ENCODE measurements around the gene OR6S1. TPM values are rescaled to one million over a fixed set of nuclear protein-coding genes. Genes with fewer than 3 reads are reported as not detected.
"Not testable (repeated sequence)": the region's sequence is repeated elsewhere in the genome, so short reads cannot be mapped to it uniquely, and the experiment has no call there.

Gene OR6S1
- total and polyA plus RNA-seq, 5 donors from 2014 or later, result not detected

GRCh38 chr14:20603813-20604690 is 37.4 kb downstream of the OR6S1 start:
- Histone ChIP-seq H3K9me3 (ENCODE audit: control insufficient read depth in 2 of 2, low read length in 2 of 2) (no peaks in the 10 kb centered on the region), H3K27ac (ENCODE audit: insufficient read depth, low read length, poor library complexity, severe bottlenecking) (no peak overlapping the region), H3K4me3 (ENCODE audit: low read depth, low read length) (no peak overlapping the region), H3K27me3 (ENCODE audit: control insufficient read depth, insufficient read depth, low read length) (no peaks in the 10 kb centered on the region), H3K4me1 (ENCODE audit: control insufficient read depth, insufficient read depth, low read length, poor library complexity, severe bottlenecking) (no peaks in the 10 kb centered on the region), H3K36me3 (ENCODE audit: control insufficient read depth, insufficient read depth, low read length) (no peaks in the 10 kb centered on the region)
- DNase-seq (no peak), ATAC-seq (ENCODE audit: low read depth in 2 of 2) (no peak)
- Mint-ChIP-seq H3K27ac (no peak overlapping the region), H3K27me3 (no peaks in the 10 kb centered on the region), H3K4me1 (no peaks in the 10 kb centered on the region), H3K4me3 (no peak overlapping the region), H3K36me3 (no peaks in the 10 kb centered on the region), H3K9me3 (no peaks in the 10 kb centered on the region)

GRCh38 chr14:20602583-20602982 is 38.9 kb downstream of the OR6S1 start:
- H3K4me1 ChIP-seq (ENCODE audit: control insufficient read depth, insufficient read depth, low read length, poor library complexity, severe bottlenecking), result no peaks in the 10 kb centered on the region
- H3K36me3 ChIP-seq (ENCODE audit: control insufficient read depth, insufficient read depth, low read length), result no peaks in the 10 kb centered on the region
- Mint-ChIP-seq H3K9me3 (no peaks in the 10 kb centered on the region), H3K4me1 (no peaks in the 10 kb centered on the region), H3K4me3 (no peak overlapping the region), H3K27ac (no peak overlapping the region), H3K36me3 (no peaks in the 10 kb centered on the region), H3K27me3 (no peaks in the 10 kb centered on the region)
- ATAC-seq (ENCODE audit: low read depth in 2 of 2) (no peak), DNase-seq (no peak)
- H3K4me3 ChIP-seq (ENCODE audit: low read depth, low read length), result no peak overlapping the region
- H3K9me3 ChIP-seq (ENCODE audit: control insufficient read depth in 2 of 2, low read length in 2 of 2), result no peaks in the 10 kb centered on the region
- no peak overlapping the region for H3K27ac ChIP-seq (ENCODE audit: insufficient read depth, low read length, poor library complexity, severe bottlenecking)
- no peaks in the 10 kb centered on the region for H3K27me3 ChIP-seq (ENCODE audit: control insufficient read depth, insufficient read depth, low read length)

- Mint-ChIP-seq H3K9me3 (no peaks in the 10 kb centered on the region), H3K4me1 (no peaks in the 10 kb centered on the region), H3K27me3 (no peaks in the 10 kb centered on the region), H3K4me3 (no peak overlapping the region), H3K27ac (no peak overlapping the region), H3K36me3 (no peaks in the 10 kb centered on the region)
- Histone ChIP-seq H3K4me1 (ENCODE audit: control insufficient read depth, insufficient read depth, low read length, poor library complexity, severe bottlenecking) (no peaks in the 10 kb centered on the region), H3K27ac (ENCODE audit: insufficient read depth, low read length, poor library complexity, severe bottlenecking) (no peak overlapping the region), H3K4me3 (ENCODE audit: low read depth, low read length) (no peak overlapping the region), H3K9me3 (ENCODE audit: control insufficient read depth in 2 of 2, low read length in 2 of 2) (no peaks in the 10 kb centered on the region), H3K36me3 (ENCODE audit: control insufficient read depth, insufficient read depth, low read length) (no peaks in the 10 kb centered on the region), H3K27me3 (ENCODE audit: control insufficient read depth, insufficient read depth, low read length) (no peaks in the 10 kb centered on the region)
- ATAC-seq (ENCODE audit: low read depth in 2 of 2) (no peak), DNase-seq (no peak)
Measured at GRCh38 chr14:20601522-20601921, 40.0 kb downstream of the OR6S1 start.

GRCh38 chr14:20597108-20597507 is 44.4 kb downstream of the OR6S1 start:
- H3K9me3 Mint-ChIP-seq, result peaks cover 0 to 2% (median 0%) of the 10 kb centered on the region in 7 donors
- H3K4me1 ChIP-seq (ENCODE audit: control insufficient read depth, insufficient read depth, low read length, poor library complexity, severe bottlenecking), result no peaks in the 10 kb centered on the region

GRCh38 chr14:20595726-20596125 is 45.8 kb downstream of the OR6S1 start:
- not testable (repeated sequence) for ATAC-seq (ENCODE audit: low read depth in 2 of 2); H3K9me3 Mint-ChIP-seq; H3K9me3 ChIP-seq (ENCODE audit: control insufficient read depth in 2 of 2, low read length in 2 of 2); H3K4me1 ChIP-seq (ENCODE audit: control insufficient read depth, insufficient read depth, low read length, poor library complexity, severe bottlenecking); H3K4me1 Mint-ChIP-seq; H3K27ac Mint-ChIP-seq; H3K27ac ChIP-seq (ENCODE audit: insufficient read depth, low read length, poor library complexity, severe bottlenecking); H3K36me3 Mint-ChIP-seq; DNase-seq; H3K4me3 Mint-ChIP-seq; H3K36me3 ChIP-seq (ENCODE audit: control insufficient read depth, insufficient read depth, low read length); H3K4me3 ChIP-seq (ENCODE audit: low read depth, low read length)
- peaks cover 11% of the 10 kb centered on the region for H3K27me3 ChIP-seq (ENCODE audit: control insufficient read depth, insufficient read depth, low read length)
- H3K27me3 Mint-ChIP-seq, result peaks cover 11% of the 10 kb centered on the region

More at GRCh38 chr14:20597108-20597507, 44.4 kb downstream of the OR6S1 start:
- Mint-ChIP-seq H3K36me3 (no peaks in the 10 kb centered on the region), H3K27me3 (peaks cover 6% of the 10 kb centered on the region), H3K4me1 (peaks cover 0 to 4% (median 0%) of the 10 kb centered on the region in 4 donors), H3K4me3 (no peak overlapping the region), H3K27ac (no peak overlapping the region)
- DNase-seq, result no peak
- Histone ChIP-seq H3K27me3 (ENCODE audit: control insufficient read depth, insufficient read depth, low read length) (peaks cover 4% of the 10 kb centered on the region), H3K9me3 (ENCODE audit: control insufficient read depth in 2 of 2, low read length in 2 of 2) (no peaks in the 10 kb centered on the region), H3K36me3 (ENCODE audit: control insufficient read depth, insufficient read depth, low read length) (no peaks in the 10 kb centered on the region), H3K27ac (ENCODE audit: insufficient read depth, low read length, poor library complexity, severe bottlenecking) (no peak overlapping the region), H3K4me3 (ENCODE audit: low read depth, low read length) (no peak overlapping the region)
- no peak for ATAC-seq (ENCODE audit: low read depth in 2 of 2)

- Mint-ChIP-seq H3K27me3 (peaks cover 23% of the 10 kb centered on the region), H3K4me1 (peaks cover 0 to 5% (median 3%) of the 10 kb centered on the region in 4 donors), H3K9me3 (peaks cover 0 to 2% (median 0%) of the 10 kb centered on the region in 7 donors), H3K36me3 (no peaks in the 10 kb centered on the region), H3K4me3 (no peak overlapping the region), H3K27ac (no peak overlapping the region)
- DNase-seq, result no peak
- peaks cover 11% of the 10 kb centered on the region for H3K27me3 ChIP-seq (ENCODE audit: control insufficient read depth, insufficient read depth, low read length)
- no peak overlapping the region for H3K27ac ChIP-seq (ENCODE audit: insufficient read depth, low read length, poor library complexity, severe bottlenecking)
- H3K4me3 ChIP-seq (ENCODE audit: low read depth, low read length), result no peak overlapping the region
- ATAC-seq (ENCODE audit: low read depth in 2 of 2), result no peak
- H3K9me3 ChIP-seq (ENCODE audit: control insufficient read depth in 2 of 2, low read length in 2 of 2), result no peaks in the 10 kb centered on the region
- no peaks in the 10 kb centered on the region for H3K4me1 ChIP-seq (ENCODE audit: control insufficient read depth, insufficient read depth, low read length, poor library complexity, severe bottlenecking)
- no peaks in the 10 kb centered on the region for H3K36me3 ChIP-seq (ENCODE audit: control insufficient read depth, insufficient read depth, low read length)
Measured at GRCh38 chr14:20592574-20592973, 48.9 kb downstream of the OR6S1 start.

- Histone ChIP-seq H3K4me1 (ENCODE audit: control insufficient read depth, insufficient read depth, low read length, poor library complexity, severe bottlenecking) (no peaks in the 10 kb centered on the region), H3K36me3 (ENCODE audit: control insufficient read depth, insufficient read depth, low read length) (no peaks in the 10 kb centered on the region), H3K4me3 (ENCODE audit: low read depth, low read length) (no peak within 1 kb of the TSS), H3K27ac (ENCODE audit: insufficient read depth, low read length, poor library complexity, severe bottlenecking) (no peak within 1 kb of the TSS), H3K9me3 (ENCODE audit: control insufficient read depth in 2 of 2, low read length in 2 of 2) (no peaks in the 10 kb centered on the region), H3K27me3 (ENCODE audit: control insufficient read depth, insufficient read depth, low read length) (peaks cover 12% of the 10 kb centered on the region)
- Mint-ChIP-seq H3K27me3 (peaks cover 24% of the 10 kb centered on the region), H3K4me3 (no peak within 1 kb of the TSS), H3K36me3 (no peaks in the 10 kb centered on the region), H3K27ac (no peak within 1 kb of the TSS), H3K4me1 (peaks cover 0 to 5% (median 3%) of the 10 kb centered on the region in 4 donors), H3K9me3 (peaks cover 0 to 2% (median 0%) of the 10 kb centered on the region in 7 donors)
- no peak for DNase-seq
- no peak for ATAC-seq (ENCODE audit: low read depth in 2 of 2)
Measured at GRCh38 chr14:20591235-20591634, 50.3 kb downstream of the OR6S1 start, which contains the start of gene RNASE12. Gene RNASE12 (minus strand): TSS chr14:20591376. CDS start chr14:20590723, 653 bp downstream.
